ENCODE data around the gene PAPOLB.

Gene PAPOLB

DNA sequence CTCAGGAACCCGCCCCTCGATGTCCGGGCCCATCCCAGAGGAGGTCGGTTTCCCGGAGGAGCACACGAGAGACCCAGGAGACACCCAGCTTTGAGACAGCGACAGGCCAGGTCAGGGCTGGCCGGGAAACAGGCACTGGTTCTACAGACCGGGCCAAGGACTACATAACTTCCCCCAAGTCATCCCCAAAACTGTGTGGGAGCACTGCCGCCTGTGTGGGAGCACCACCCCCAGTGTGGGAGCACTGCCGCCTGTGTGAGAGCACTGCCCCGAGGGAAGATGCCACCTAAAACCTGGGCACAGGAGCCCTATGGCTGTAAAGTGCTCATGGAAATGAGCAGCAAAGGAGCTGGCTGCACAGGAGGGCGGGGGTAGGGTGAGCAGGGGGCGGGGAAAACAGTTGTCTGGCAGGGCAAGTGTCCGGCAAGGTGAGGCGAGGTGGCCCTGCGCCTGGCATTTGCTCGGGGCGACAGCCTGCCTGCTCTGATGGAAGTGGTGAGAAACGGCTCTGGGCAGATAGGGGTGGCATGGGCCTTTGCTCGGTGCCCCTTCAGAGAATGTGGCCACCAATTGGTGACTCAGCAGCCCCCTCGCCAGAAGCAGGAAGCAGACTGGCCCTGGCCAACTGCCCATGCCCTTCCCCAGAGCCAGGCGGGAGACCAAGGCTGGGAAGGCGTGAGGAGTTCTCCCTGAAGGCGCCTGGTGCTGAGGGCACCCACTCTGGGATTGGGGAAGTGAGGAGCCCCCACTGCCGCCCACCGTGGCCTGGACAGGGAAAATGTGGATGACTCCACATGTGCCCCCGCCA is 26.2 kb downstream of the PAPOLB start:
- Histone ChIP-seq H3K9me3 (ENCODE audit: control insufficient read depth, low read length) (no peaks in the 10 kb centered on the region), H3K36me3 (ENCODE audit: control insufficient read depth, insufficient read depth, low read length) (no peaks in the 10 kb centered on the region), H3K27ac (no peak overlapping the region), H2AFZ (no peak overlapping the region), H3K79me2 (no peaks in the 10 kb centered on the region), H3K4me3 (ENCODE audit: low read depth, low read length) (no peak overlapping the region), H3K9ac (no peak overlapping the region), H3K4me2 (ENCODE audit: low read length) (no peak overlapping the region), H3K4me1 (no peaks in the 10 kb centered on the region), H3K27me3 (ENCODE audit: control insufficient read depth, insufficient read depth, low read length) (no peaks in the 10 kb centered on the region)
- TF ChIP-seq, protein P1, sequence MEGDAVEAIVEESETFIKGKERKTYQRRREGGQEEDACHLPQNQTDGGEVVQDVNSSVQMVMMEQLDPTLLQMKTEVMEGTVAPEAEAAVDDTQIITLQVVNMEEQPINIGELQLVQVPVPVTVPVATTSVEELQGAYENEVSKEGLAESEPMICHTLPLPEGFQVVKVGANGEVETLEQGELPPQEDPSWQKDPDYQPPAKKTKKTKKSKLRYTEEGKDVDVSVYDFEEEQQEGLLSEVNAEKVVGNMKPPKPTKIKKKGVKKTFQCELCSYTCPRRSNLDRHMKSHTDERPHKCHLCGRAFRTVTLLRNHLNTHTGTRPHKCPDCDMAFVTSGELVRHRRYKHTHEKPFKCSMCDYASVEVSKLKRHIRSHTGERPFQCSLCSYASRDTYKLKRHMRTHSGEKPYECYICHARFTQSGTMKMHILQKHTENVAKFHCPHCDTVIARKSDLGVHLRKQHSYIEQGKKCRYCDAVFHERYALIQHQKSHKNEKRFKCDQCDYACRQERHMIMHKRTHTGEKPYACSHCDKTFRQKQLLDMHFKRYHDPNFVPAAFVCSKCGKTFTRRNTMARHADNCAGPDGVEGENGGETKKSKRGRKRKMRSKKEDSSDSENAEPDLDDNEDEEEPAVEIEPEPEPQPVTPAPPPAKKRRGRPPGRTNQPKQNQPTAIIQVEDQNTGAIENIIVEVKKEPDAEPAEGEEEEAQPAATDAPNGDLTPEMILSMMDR (IDR thresholded peaks at IDR 0.05): no peak

DNA sequence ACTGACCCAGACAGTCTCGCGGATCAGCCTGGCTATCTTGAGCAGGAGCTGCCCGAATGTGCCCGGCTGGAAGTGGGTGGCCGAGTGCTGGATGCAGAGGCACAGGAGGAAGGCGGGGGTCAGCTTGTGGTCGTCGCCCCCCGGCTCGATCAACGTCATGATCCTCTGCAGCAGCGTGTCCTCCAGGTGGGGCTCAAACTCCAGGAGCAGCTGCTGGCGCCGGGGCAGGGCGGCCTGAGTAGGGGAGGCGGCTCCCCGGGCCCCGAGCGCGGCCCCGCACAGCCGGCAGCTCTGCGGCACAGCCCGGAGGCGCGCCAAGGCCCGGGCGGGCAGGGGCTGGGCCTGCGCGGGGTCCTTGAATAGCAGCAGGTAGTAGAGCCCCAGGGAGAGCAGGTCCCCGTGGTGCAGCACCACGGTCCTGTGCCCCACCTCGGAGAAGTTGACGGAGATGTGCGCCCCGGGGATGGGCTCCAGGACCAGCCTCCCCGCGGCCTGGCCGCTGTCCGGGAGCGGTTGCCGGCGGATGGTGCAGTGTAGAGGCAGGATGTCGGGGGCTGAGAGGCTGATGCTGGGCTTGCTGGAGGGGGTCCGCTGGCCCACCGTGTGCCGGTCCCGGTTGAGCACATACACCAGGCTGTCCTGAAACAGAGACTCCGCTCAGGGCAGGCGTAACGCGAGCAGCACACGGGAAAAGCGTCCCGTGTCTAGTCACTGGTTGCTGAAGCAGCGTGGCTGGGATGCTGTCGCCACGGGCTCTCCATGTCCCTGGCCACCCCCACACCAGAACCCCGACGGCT is 27.0 kb downstream of the PAPOLB start:
- Histone ChIP-seq H3K4me3 (ENCODE audit: low read depth, low read length) (no peak overlapping the region), H3K9me3 (ENCODE audit: control insufficient read depth, low read length) (no peaks in the 10 kb centered on the region), H2AFZ (no peak overlapping the region), H3K9ac (no peak overlapping the region), H3K36me3 (ENCODE audit: control insufficient read depth, insufficient read depth, low read length) (no peaks in the 10 kb centered on the region), H3K4me2 (ENCODE audit: low read length) (no peak overlapping the region), H3K27me3 (ENCODE audit: control insufficient read depth, insufficient read depth, low read length) (no peaks in the 10 kb centered on the region), H3K27ac (no peak overlapping the region), H3K79me2 (no peaks in the 10 kb centered on the region), H3K4me1 (no peaks in the 10 kb centered on the region)
- TF ChIP-seq, protein P1 (IDR thresholded peaks at IDR 0.05): no peak

DNA sequence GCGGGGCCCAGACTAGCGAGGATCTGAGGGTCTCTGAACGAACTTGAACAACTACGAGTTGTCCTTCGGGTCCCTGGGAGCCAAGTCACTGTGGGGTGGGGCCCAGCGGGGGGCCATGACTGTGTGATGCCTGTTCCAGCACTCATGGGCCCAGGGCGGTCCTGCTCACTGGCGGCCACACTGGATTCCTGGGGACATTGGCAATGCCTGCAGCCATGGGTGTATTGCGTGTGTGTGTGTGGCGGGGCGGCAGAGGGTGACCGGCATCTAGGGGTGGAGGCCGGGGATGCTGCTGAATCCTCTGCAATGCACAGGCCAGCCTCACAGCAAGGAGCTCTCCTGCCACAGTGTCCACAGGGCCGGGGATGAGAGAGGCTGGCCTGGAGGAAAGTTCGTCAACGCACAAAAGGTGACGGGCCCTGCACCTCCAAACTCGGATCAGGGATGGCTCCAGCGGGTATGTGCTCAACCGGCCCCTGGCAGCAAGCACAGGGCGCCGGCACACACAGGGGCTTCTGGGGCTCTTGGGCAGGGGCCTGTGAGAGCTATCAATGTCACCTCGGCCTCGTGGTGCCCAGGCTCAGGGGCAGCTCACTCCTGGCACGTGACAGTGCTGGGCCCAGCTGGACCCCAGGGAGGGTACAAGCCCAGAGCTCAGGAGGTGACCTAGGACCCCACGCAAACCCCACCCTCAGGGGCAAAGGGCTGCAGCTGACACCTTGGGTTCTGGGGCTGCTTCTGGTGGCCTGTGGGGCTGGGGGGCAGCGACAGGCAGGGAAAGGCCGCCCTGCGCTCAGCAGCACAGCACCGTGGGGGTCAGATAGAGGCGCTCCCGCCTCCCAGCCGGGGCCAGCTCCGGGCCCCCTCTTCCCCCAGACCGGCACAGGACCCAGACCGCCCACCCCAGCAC is 27.9 kb downstream of the PAPOLB start:
- Histone ChIP-seq H3K27ac (no peak overlapping the region), H2AFZ (no peak overlapping the region), H3K4me2 (ENCODE audit: low read length) (no peak overlapping the region), H3K79me2 (no peaks in the 10 kb centered on the region), H3K9me3 (ENCODE audit: control insufficient read depth, low read length) (no peaks in the 10 kb centered on the region), H3K4me3 (ENCODE audit: low read depth, low read length) (no peak overlapping the region), H3K36me3 (ENCODE audit: control insufficient read depth, insufficient read depth, low read length) (no peaks in the 10 kb centered on the region), H3K4me1 (no peaks in the 10 kb centered on the region), H3K27me3 (ENCODE audit: control insufficient read depth, insufficient read depth, low read length) (no peaks in the 10 kb centered on the region), H3K9ac (no peak overlapping the region)
- TF ChIP-seq, protein P1 (IDR thresholded peaks at IDR 0.05): no peak

DNA sequence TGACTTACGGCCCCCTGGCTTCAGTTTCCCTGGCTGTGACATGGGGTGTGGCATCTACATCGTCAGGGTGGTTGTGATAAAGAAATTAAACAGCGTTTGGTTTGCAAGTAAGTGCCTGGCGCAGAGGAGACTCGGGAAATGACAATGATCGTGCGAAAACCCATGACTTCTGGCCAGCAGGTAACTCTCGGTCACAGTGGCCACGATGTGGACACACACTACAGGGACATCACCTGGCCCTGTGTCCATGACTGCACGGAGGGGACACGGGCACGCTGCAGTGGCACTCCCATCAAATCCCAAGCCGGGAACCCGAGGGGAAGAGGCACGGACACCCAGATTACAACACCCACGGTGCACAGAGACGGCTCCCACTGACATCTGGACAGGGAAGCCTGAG is 28.7 kb downstream of the PAPOLB start:
- H3K36me3 ChIP-seq (ENCODE audit: control insufficient read depth, insufficient read depth, low read length): no peaks in the 10 kb centered on the region
- H3K9ac ChIP-seq: no peak overlapping the region
- no peaks in the 10 kb centered on the region for H3K27me3 ChIP-seq (ENCODE audit: control insufficient read depth, insufficient read depth, low read length)
- TF ChIP-seq, protein P1 (IDR thresholded peaks at IDR 0.05): no peak
- no peaks in the 10 kb centered on the region for H3K9me3 ChIP-seq (ENCODE audit: control insufficient read depth, low read length)
- no peak overlapping the region for H3K27ac ChIP-seq
- no peaks in the 10 kb centered on the region for H3K79me2 ChIP-seq
- H3K4me3 ChIP-seq (ENCODE audit: low read depth, low read length): no peak overlapping the region
- H2AFZ ChIP-seq: no peak overlapping the region
- no peak overlapping the region for H3K4me2 ChIP-seq (ENCODE audit: low read length)
- no peaks in the 10 kb centered on the region for H3K4me1 ChIP-seq

Measured in parathyroid adenoma (tissue), 2 donors.